ENCODE measurements around the gene ZFY. TPM values are rescaled to one million over a fixed set of nuclear protein-coding genes. Genes with fewer than 3 reads are reported as not detected.

ZFY gene
- total RNA-seq, 1 experiment from 2014 or later, result 3.5 TPM

GRCh38 chrY:3023606-3024005 lies 88.4 kb downstream of the ZFY start (continued):
- no peak for TF ChIP-seq REST (IDR thresholded peaks at IDR 0.05; ENCODE audit: low read depth)
- TF ChIP-seq ZFX (IDR thresholded peaks at IDR 0.05), result no peak
- no peak for TF ChIP-seq YY1 (IDR thresholded peaks at IDR 0.05; ENCODE audit: extremely low read depth, insufficient replicate concordance, low read depth, low read length)

GRCh38 chrY:3025357-3025756 lies 90.2 kb downstream of the ZFY start:
- Histone ChIP-seq H2AFZ (ENCODE audit: low read depth, low read length, poor library complexity, severe bottlenecking) (no peak overlapping the region), H3K9ac (ENCODE audit: low read length) (no peak overlapping the region), H3K4me3 (replicated peaks in 1 of 2; ENCODE audit: low read depth in 1 of 2, low read length in 2 of 2) (no peak overlapping the region), H3K9me3 (ENCODE audit: control insufficient read depth in 1 of 2, insufficient read depth in 1 of 2, low read depth in 1 of 2, low read length in 2 of 2) (no peaks in the 10 kb centered on the region), H3K9me2 (ENCODE audit: insufficient read depth) (no peaks in the 10 kb centered on the region), H3K27ac (ENCODE audit: low read depth, low read length) (no peak overlapping the region), H3K4me1 (ENCODE audit: control insufficient read depth in 1 of 2, insufficient read depth in 2 of 2, low read length in 2 of 2) (no peaks in the 10 kb centered on the region), H3K4me2 (ENCODE audit: low read length) (no peak overlapping the region), H3K79me2 (ENCODE audit: insufficient read depth, low read length) (no peaks in the 10 kb centered on the region), H3K36me3 (ENCODE audit: control insufficient read depth in 1 of 2, insufficient read depth in 2 of 2, low read length in 2 of 2) (no peaks in the 10 kb centered on the region), H3K27me3 (ENCODE audit: insufficient read depth, low read length) (no peaks in the 10 kb centered on the region), H4K20me1 (ENCODE audit: insufficient read depth) (no peaks in the 10 kb centered on the region)
- TF ChIP-seq EZH2phosphoT487 (IDR thresholded peaks at IDR 0.05; ENCODE audit: borderline replicate concordance) (no peak), ELF1 (IDR thresholded peaks at IDR 0.05; ENCODE audit: borderline replicate concordance, low read depth) (no peak), RAD21 (IDR thresholded peaks at IDR 0.05; ENCODE audit: low read depth) (no peak), SRF (IDR thresholded peaks at IDR 0.05; ENCODE audit: low read depth) (no peak), YY1 (IDR thresholded peaks at IDR 0.05; ENCODE audit: extremely low read depth, insufficient replicate concordance, low read depth, low read length) (no peak)
- no TSS peak for BruUV-seq (replicated peaks)
- ATAC-seq, result no peak
- ChIA-PET CTCF (no interaction called here), POLR2A (no interaction called here), RAD21 (ENCODE audit: low non-redundant PET in 1 of 2, low total read pairs in 2 of 2, uncharacterized antibody in 2 of 2, unreplicated experiment in 2 of 2) (no interaction called here)
- intact Hi-C loops (cut with micrococcal nuclease), result no loop called here
- no peak for DNase-seq (ENCODE audit: low read depth, low spot score)

Other genes starting within 250 kb of the ZFY start
- not detected for gene SRY, start 147.7 kb upstream of the ZFY start, total RNA-seq (2021; ENCODE audit: unreplicated experiment)
- 176 TPM for gene RPS4Y1, start 93.8 kb upstream of the ZFY start, total RNA-seq (2021; ENCODE audit: unreplicated experiment)

Measured in HCT116 (cell line).